ENCODE measurements around the gene CAB39.

- TF ChIP-seq CTCF (IDR thresholded peaks at IDR 0.05): no peak
- no peak for TF ChIP-seq EZH2 (IDR thresholded peaks at IDR 0.05; ENCODE audit: borderline replicate concordance, insufficient read depth, low read depth, low read length, poor library complexity, severe bottlenecking)
These were observed 115.2 kb downstream of the CAB39 start for GRCh38 chr2:230827774-230828271.

All from B cell (primary cell).